IMR-90 (cell line): ENCODE data around the gene HHIPL1. TPM values are rescaled to one million over a fixed set of nuclear protein-coding genes. Genes with fewer than 3 reads are reported as not detected.

ENCODE experiments used
- ATAC-seq: fragments of 200-7000 bp; cut with Tn5 transposase; 2 replicates; pipeline ENCODE4 v1.9.1; 2020; ENCODE audit warnings: low read depth, mild to moderate bottlenecking, moderate library complexity
- BruUV-seq: library from RNA; stranded (reverse); fragments of 400-500 nt; replicated peaks from 2 replicates; lab custom pipeline; 2021; lab: Mats Ljungman, UMichigan
- CTCF ChIA-PET: fragments of 300-600 bp; formaldehyde crosslinking; extraction: SDS; loops from one replicate; lab custom pipeline; 2021; ENCODE audit warnings: antibody characterized with exemption; lab: Yijun Ruan, JAX
- POLR2A ChIA-PET: fragments of 300-600 bp; sonication (Branson Sonifier 250); formaldehyde crosslinking; loops from one replicate; lab custom pipeline; 2022; ENCODE audit warnings: antibody characterized with exemption; ENCODE audit not compliant: unreplicated experiment; lab: Charles Lee
- DNase-seq: peaks from one replicate; pipeline ENCODE4 v3.0.0; 2013
- H2AFZ ChIP-seq: replicated peaks from 2 replicates; pipeline ENCODE3; 2013; ENCODE audit warnings: low read length, mild to moderate bottlenecking; ENCODE audit not compliant: poor library complexity
- H2AK5ac ChIP-seq: 2 replicates; pipeline ENCODE4 v1.6.1; 2013; ENCODE audit warnings: low read depth, low read length, inconsistent platforms
- H2AK9ac ChIP-seq: replicated peaks from 2 replicates; pipeline ENCODE3; 2013; ENCODE audit warnings: mild to moderate bottlenecking, low read depth, low read length, moderate library complexity; ENCODE audit not compliant: poor library complexity
- H2BK120ac ChIP-seq: 2 replicates; pipeline ENCODE4 v1.6.1; 2013; ENCODE audit warnings: low read depth, low read length, inconsistent platforms
- H2BK15ac ChIP-seq: 3 replicates; pipeline ENCODE4 v1.6.1; 2013; ENCODE audit warnings: low read depth, low read length, inconsistent platforms
- H2BK20ac ChIP-seq: 2 replicates; pipeline ENCODE4 v1.6.1; 2013; ENCODE audit warnings: low read depth, mild to moderate bottlenecking, inconsistent platforms, low read length, moderate library complexity
- H2BK5ac ChIP-seq: 2 replicates; pipeline ENCODE4 v1.6.1; 2013; ENCODE audit warnings: mild to moderate bottlenecking, low read depth, low read length, inconsistent platforms; ENCODE audit not compliant: poor library complexity, severe bottlenecking
- H3K14ac ChIP-seq: replicated peaks from 2 replicates; pipeline ENCODE4 v1.6.1; 2013; ENCODE audit warnings: low read depth, low read length, inconsistent platforms
- H3K18ac ChIP-seq: 2 replicates; pipeline ENCODE4 v1.6.1; 2013; ENCODE audit warnings: low read depth, low read length, control low read depth
- H3K23ac ChIP-seq: 2 replicates; pipeline ENCODE4 v1.6.1; 2013; ENCODE audit warnings: low read depth, low read length, inconsistent platforms
- H3K27ac ChIP-seq: 2 replicates; pipeline ENCODE4 v1.5.1; 2013; ENCODE audit warnings: mild to moderate bottlenecking, control low read depth, low read length; ENCODE audit not compliant: insufficient read depth
- H3K27me3 ChIP-seq: 2 replicates; pipeline ENCODE4 v1.6.1; 2013; ENCODE audit warnings: low read length; ENCODE audit not compliant: control insufficient read depth, insufficient read depth
- H3K36me3 ChIP-seq: 2 replicates; pipeline ENCODE4 v1.6.1; 2013; ENCODE audit warnings: low read length, mixed read lengths; ENCODE audit not compliant: control insufficient read depth, insufficient read depth
- H3K4ac ChIP-seq: 2 replicates; pipeline ENCODE4 v1.6.1; 2013; ENCODE audit warnings: low read depth, low read length, inconsistent platforms
- H3K4me1 ChIP-seq: 2 replicates; pipeline ENCODE4 v1.6.1; 2013; ENCODE audit warnings: low read length, mixed read lengths; ENCODE audit not compliant: control insufficient read depth, insufficient read depth
- H3K4me2 ChIP-seq: 2 replicates; pipeline ENCODE4 v1.6.1; 2013; ENCODE audit warnings: low read depth, mild to moderate bottlenecking, control low read depth, low read length, moderate library complexity
- H3K4me3 ChIP-seq: 2 replicates; pipeline ENCODE4 v1.5.1; 2013; ENCODE audit warnings: low read depth, mild to moderate bottlenecking, control low read depth, low read length, moderate library complexity; ENCODE audit not compliant: insufficient read depth
- H3K56ac ChIP-seq: 2 replicates; pipeline ENCODE4 v1.6.1; 2013; ENCODE audit warnings: low read length, inconsistent platforms; ENCODE audit not compliant: insufficient read depth; ENCODE audit errors: extremely low read depth
- H3K79me1 ChIP-seq, 2 experiments: 2 replicates each; pipeline ENCODE4 v1.6.1; 2013; ENCODE audit warnings: low read length in 2 of 2, inconsistent platforms in 1 of 2, low read depth in 1 of 2
- H3K9ac ChIP-seq: 2 replicates; pipeline ENCODE4 v1.6.1; 2013; ENCODE audit warnings: low read depth, low read length, control low read depth
- H3K9me1 ChIP-seq: 2 replicates; pipeline ENCODE4 v1.6.1; 2013; ENCODE audit warnings: low read length, inconsistent platforms; ENCODE audit not compliant: insufficient read depth
- H3K9me3 ChIP-seq: 2 replicates; pipeline ENCODE4 v1.6.1; 2013; ENCODE audit warnings: low read length; ENCODE audit not compliant: control insufficient read depth, insufficient read depth
- H4K20me1 ChIP-seq: 2 replicates; pipeline ENCODE4 v1.6.1; 2013; ENCODE audit warnings: low read length, inconsistent platforms; ENCODE audit not compliant: insufficient read depth
- H4K5ac ChIP-seq: 2 replicates; pipeline ENCODE4 v1.6.1; 2013; ENCODE audit warnings: mild to moderate bottlenecking, low read depth, low read length, control low read depth
- H4K8ac ChIP-seq, 2 experiments: 2 replicates each; pipeline ENCODE4 v1.6.1; 2013; ENCODE audit warnings: low read depth in 2 of 2, low read length in 2 of 2, control low read depth in 1 of 2, inconsistent platforms in 1 of 2
- H4K91ac ChIP-seq: 2 replicates; pipeline ENCODE4 v1.6.1; 2013; ENCODE audit warnings: low read depth, low read length, inconsistent platforms; ENCODE audit not compliant: insufficient read depth
- BHLHE40 ChIP-seq: fragments of 150-350 bp; IDR thresholded peaks from 2 replicates; pipeline ENCODE4 v1.6.1; 2016; ENCODE audit warnings: mild to moderate bottlenecking, low read depth, low read length
- CEBPB ChIP-seq: IDR thresholded peaks from 2 replicates; pipeline ENCODE4 v1.6.1; 2012; ENCODE audit warnings: low read depth, low read length, improper control_type of control experiment
- CHD1 ChIP-seq: IDR thresholded peaks from 2 replicates; pipeline ENCODE4 v1.6.1; 2012; ENCODE audit warnings: low read depth, low read length, improper control_type of control experiment
- CTCF ChIP-seq: conservative IDR thresholded peaks from 2 replicates; pipeline ENCODE4 v1.5.1; 2012; ENCODE audit warnings: mild to moderate bottlenecking, low read depth, low read length, improper control_type of control experiment
- FOS ChIP-seq: fragments of 150-350 bp; IDR thresholded peaks from 2 replicates; pipeline ENCODE4 v1.6.1; 2016; ENCODE audit warnings: low read depth, low read length
- MAZ ChIP-seq: IDR thresholded peaks from 2 replicates; pipeline ENCODE4 v1.6.1; 2012; ENCODE audit warnings: low read depth, mild to moderate bottlenecking, low read length, improper control_type of control experiment, moderate library complexity, borderline replicate concordance
- MXI1 ChIP-seq: IDR thresholded peaks from 2 replicates; pipeline ENCODE4 v1.6.1; 2012; ENCODE audit warnings: low read depth, mild to moderate bottlenecking, low read length, moderate library complexity, borderline replicate concordance
- NFE2L2 ChIP-seq: fragments of 150-350 bp; IDR thresholded peaks from 2 replicates; pipeline ENCODE4 v1.6.1; 2016; ENCODE audit warnings: low read depth, mild to moderate bottlenecking, low read length
- POLR2A ChIP-seq: IDR thresholded peaks from 2 replicates; pipeline ENCODE4 v1.6.1; 2012; ENCODE audit warnings: mild to moderate bottlenecking, low read depth, low read length
- RCOR1 ChIP-seq: IDR thresholded peaks from 2 replicates; pipeline ENCODE4 v1.6.1; 2012; ENCODE audit warnings: mild to moderate bottlenecking, low read length, improper control_type of control experiment; ENCODE audit not compliant: insufficient replicate concordance
- RFX5 ChIP-seq: IDR thresholded peaks from 2 replicates; pipeline ENCODE4 v1.8.0; 2012; ENCODE audit warnings: low read depth, mild to moderate bottlenecking, low read length, moderate library complexity
- SMC3 ChIP-seq: fragments of 150-350 bp; IDR thresholded peaks from 2 replicates; pipeline ENCODE4 v1.6.1; 2016; ENCODE audit warnings: low read depth, mild to moderate bottlenecking, antibody characterized with exemption, low read length, moderate library complexity
- USF2 ChIP-seq: fragments of 150-350 bp; IDR thresholded peaks from 2 replicates; pipeline ENCODE4 v1.6.1; 2017; ENCODE audit warnings: mild to moderate bottlenecking, antibody characterized with exemption, low read length, low read depth
- WGBS, 2 experiments: methylation state at CpG; one replicate each; pipeline versions ENCODE4 v1.1.5 to v1.1.7; 2013; ENCODE audit warnings: missing lambda C conversion rate in 2 of 2; ENCODE audit not compliant: insufficient read length in 1 of 2; ENCODE audit errors: extremely low coverage in 2 of 2; 5-methylcytosine and 5-hydroxymethylcytosine counted together
- dilution Hi-C: fragments of 300-500 bp; cut with HindIII; formaldehyde crosslinking; loops from one replicate; pipeline ENCODE4 v1.14.3; 2018; ENCODE audit warnings: low sequenced_read_pairs; ENCODE audit not compliant: unreplicated experiment
- in situ Hi-C: fragments of 300-500 bp; cut with MboI; formaldehyde crosslinking; loops from 3 replicates; pipeline ENCODE4 v1.14.3; 2019; ENCODE audit warnings: low sequenced_read_pairs, inconsistent platforms, mixed read lengths
- intact Hi-C: fragments of 100-400 bp; cut with micrococcal nuclease; formaldehyde crosslinking; loops from 2 replicates; pipeline ENCODE4 v1.10.0; 2022
- polyA plus RNA-seq, 3 experiments: library from polyadenylated mRNA; depleted of rRNA; stranded (reverse); fragments of >200 nt; gene quantifications; 2 replicates each; pipeline ENCODE4 v1.2.3, GENCODE V29; 2012; ENCODE audit warnings: low replicate concordance in 1 of 3
- total RNA-seq: library from RNA; depleted of rRNA; stranded (reverse); fragments of >200 nt; gene quantifications from 2 replicates; pipeline ENCODE4 v1.2.3, GENCODE V29; 2012

The HHIPL1 gene
- total and polyA plus RNA-seq, 2 of the 4 experiments (the other 2 are of a cell fraction): 0.65 to 0.72 TPM

- peak; percentile 48; the same call in 1 of the 2 replicates for TF ChIP-seq BHLHE40
- no peak for TF ChIP-seq RFX5
Observed at GRCh38 chr14:99628887-99629618, 15.9 kb upstream of the HHIPL1 start (continued).

DNA sequence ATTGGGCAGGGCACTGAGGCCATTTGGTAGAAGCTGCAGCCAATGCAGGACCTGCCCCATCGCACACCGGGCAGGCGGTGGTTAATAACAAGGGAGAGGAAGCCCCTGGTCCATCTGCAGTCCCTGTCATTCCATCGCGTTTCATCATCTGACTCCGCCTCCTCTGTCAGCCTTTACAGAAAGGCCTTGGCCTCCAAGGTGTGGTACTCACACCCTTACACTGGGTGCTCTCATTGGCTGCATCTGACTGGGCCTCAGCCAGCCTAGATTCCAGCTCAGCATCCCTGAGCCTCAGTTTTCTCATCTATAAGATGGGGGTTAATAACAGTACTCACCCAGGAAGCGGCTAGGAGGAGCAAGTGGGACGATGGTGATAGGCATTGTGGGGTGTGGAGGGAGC lies 14.7 kb upstream of the HHIPL1 start:
- intact Hi-C loops: no loop called here
- H3K4ac ChIP-seq: no peak overlapping the region
- ATAC-seq (no peak), DNase-seq (no peak)
- no peak overlapping the region for H3K14ac ChIP-seq
- H3K56ac ChIP-seq: no peak overlapping the region
- H3K9me1 ChIP-seq: no peaks in the 10 kb centered on the region; the same call in 1 of the 2 replicates
- H2AK5ac ChIP-seq: no peak overlapping the region; the same call in 1 of the 2 replicates
- H4K5ac ChIP-seq: no peak overlapping the region
- no peak overlapping the region for H2BK15ac ChIP-seq
- H3K4me3 ChIP-seq: no peak overlapping the region
- dilution Hi-C loops: no loop called here
- no peaks in the 10 kb centered on the region for H4K20me1 ChIP-seq
- no peak overlapping the region for H3K23ac ChIP-seq
- no peak overlapping the region for H3K9ac ChIP-seq
- POLR2A ChIA-PET: interaction anchor here (0.6 kb wide), 1 partner anchor 27 kb away, joined by 3 read pairs; no protein-coding TSS in a partner anchor
- H3K27me3 ChIP-seq: peaks cover 11% of the 10 kb centered on the region; the same call in 1 of the 2 replicates
- H2BK120ac ChIP-seq: no peak overlapping the region
- BruUV-seq: no TSS peak
- H2AK9ac ChIP-seq: no peak overlapping the region
- CTCF ChIA-PET: no interaction called here
- no peaks in the 10 kb centered on the region for H3K9me3 ChIP-seq
- no peak overlapping the region for H2BK20ac ChIP-seq
- no peak overlapping the region for H3K18ac ChIP-seq
- H2BK5ac ChIP-seq: no peak overlapping the region
- H3K36me3 ChIP-seq: no peaks in the 10 kb centered on the region
- H4K91ac ChIP-seq: no peak overlapping the region
- no peak overlapping the region for H4K8ac ChIP-seq
- whole genome bisulfite sequencing, 2 experiments: 27% methylated on average over 3 of the region's 8 CpGs; no CpG with 5 or more reads in 1 of the 2 experiments
- TF ChIP-seq SMC3 (no peak), CEBPB (no peak), NFE2L2 (no peak), RFX5 (no peak), MAZ (no peak), RCOR1 (no peak), BHLHE40 (no peak), POLR2A (no peak), FOS (no peak), CTCF (no peak), USF2 (no peak), MXI1 (no peak), CHD1 (no peak)
- H3K27ac ChIP-seq: no peak overlapping the region
- in situ Hi-C loops: no loop called here
- H3K79me1 ChIP-seq: no peaks in the 10 kb centered on the region
- no peak overlapping the region for H3K4me2 ChIP-seq
- no peak overlapping the region for H2AFZ ChIP-seq
- peaks cover 6% of the 10 kb centered on the region; the same call in 1 of the 2 replicates for H3K4me1 ChIP-seq
